ENCODE measurements around the gene KRT82.

DNA sequence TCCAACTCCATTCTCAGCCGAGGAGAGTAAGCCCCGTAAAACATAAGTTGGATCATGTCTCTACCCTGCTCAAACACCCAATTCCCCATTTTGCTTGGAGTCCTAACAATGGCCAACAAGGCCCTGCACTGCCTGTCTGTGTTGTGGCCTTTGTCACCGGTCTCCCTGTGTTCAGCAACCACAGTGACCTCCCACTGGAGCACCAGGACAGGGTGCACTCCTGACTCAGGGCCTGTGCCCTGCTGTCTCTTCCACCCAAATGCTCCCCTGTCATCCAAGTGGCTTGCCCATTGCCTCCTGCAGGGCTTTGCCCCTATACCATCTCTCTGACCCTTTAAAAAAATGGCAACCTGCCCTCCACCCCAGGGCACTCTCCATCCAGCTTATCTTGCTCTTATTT lies 34.4 kb downstream of the KRT82 start:
- TF ChIP-seq, protein P1, sequence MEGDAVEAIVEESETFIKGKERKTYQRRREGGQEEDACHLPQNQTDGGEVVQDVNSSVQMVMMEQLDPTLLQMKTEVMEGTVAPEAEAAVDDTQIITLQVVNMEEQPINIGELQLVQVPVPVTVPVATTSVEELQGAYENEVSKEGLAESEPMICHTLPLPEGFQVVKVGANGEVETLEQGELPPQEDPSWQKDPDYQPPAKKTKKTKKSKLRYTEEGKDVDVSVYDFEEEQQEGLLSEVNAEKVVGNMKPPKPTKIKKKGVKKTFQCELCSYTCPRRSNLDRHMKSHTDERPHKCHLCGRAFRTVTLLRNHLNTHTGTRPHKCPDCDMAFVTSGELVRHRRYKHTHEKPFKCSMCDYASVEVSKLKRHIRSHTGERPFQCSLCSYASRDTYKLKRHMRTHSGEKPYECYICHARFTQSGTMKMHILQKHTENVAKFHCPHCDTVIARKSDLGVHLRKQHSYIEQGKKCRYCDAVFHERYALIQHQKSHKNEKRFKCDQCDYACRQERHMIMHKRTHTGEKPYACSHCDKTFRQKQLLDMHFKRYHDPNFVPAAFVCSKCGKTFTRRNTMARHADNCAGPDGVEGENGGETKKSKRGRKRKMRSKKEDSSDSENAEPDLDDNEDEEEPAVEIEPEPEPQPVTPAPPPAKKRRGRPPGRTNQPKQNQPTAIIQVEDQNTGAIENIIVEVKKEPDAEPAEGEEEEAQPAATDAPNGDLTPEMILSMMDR (IDR thresholded peaks at IDR 0.05), result no peak
- no peak for TF ChIP-seq POLR2AphosphoS5 (IDR thresholded peaks at IDR 0.05)

Data from prostate gland (tissue), 2 donors.